HG03045 (cell line): ENCODE results near the gene TCP11X2.
"Not testable (repeated sequence)": the region's sequence is repeated elsewhere in the genome, so short reads cannot be mapped to it uniquely, and the experiment has no call there.

Source experiments
- ATAC-seq: cut with Tn5 transposase; IDR thresholded peaks from one replicate; pipeline ENCODE4 v1.9.1; 2021; ENCODE audit warnings: mild to moderate bottlenecking, moderate library complexity; ENCODE audit not compliant: unreplicated experiment

TCP11X2 gene

GRCh38 chrX:102471762-102472220 lies at the start of gene TCP11X2:
Gene TCP11X2 (minus strand): TSS chrX:102471812.
- not testable (repeated sequence) for ATAC-seq

DNA sequence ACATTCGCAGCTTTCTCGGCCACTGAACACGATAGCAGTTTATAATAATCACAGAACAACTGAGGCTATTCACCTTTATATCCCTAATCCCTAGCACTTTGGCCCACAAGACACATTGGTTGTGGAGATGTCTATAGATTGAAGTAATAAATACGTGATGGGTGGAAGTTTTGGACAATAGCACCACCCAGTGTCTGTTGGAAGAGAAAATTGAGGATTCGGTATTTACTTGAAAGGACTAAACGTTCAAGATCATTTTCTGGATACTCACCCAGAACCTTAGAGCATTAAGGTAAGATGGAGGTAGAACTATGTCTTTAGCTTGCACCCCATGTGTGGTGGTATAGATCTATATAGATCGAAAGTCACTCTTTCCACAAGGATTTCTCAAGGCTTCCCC lies 45.7 kb upstream of the TCP11X2 start:
- no peak for ATAC-seq

GRCh38 chrX:102515975-102516941 lies 44.6 kb upstream of the TCP11X2 start, which contains the start of gene TMSB15A:
Gene TMSB15A (minus strand): TSS chrX:102516739.
- peak; percentile 69 for ATAC-seq

GRCh38 chrX:102514536-102514935 lies 42.9 kb upstream of the TCP11X2 start:
- no peak for ATAC-seq

GRCh38 chrX:102498732-102499131 lies 27.1 kb upstream of the TCP11X2 start:
- ATAC-seq = no peak

- ATAC-seq = no peak
Measured at GRCh38 chrX:102491766-102492165, 20.2 kb upstream of the TCP11X2 start.

- ATAC-seq = not testable (repeated sequence)
Measured at GRCh38 chrX:102478765-102479164, 7.2 kb upstream of the TCP11X2 start.

DNA sequence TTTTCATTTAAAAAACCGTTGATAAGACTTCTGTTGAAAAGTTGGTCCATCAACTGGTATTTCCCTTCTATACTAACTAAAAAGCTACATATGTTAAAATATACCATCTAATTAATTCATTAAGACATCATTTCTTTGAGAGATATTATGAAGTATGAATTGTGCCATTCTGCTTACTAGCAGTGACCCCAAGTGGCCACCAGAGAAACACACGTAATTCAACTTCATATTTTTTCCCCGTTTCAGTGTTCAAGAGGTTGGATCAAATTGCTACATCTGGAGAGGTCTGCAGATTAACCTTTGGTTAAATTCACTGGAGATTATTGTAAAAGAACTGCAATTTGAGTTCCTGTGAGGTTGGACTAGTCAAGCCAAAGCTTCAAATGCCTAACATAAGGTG lies 1.4 kb downstream of the TCP11X2 start:
- ATAC-seq = not testable (repeated sequence)

- ATAC-seq = not testable (repeated sequence)
Measured at GRCh38 chrX:102458615-102459014, 13.0 kb downstream of the TCP11X2 start.

DNA sequence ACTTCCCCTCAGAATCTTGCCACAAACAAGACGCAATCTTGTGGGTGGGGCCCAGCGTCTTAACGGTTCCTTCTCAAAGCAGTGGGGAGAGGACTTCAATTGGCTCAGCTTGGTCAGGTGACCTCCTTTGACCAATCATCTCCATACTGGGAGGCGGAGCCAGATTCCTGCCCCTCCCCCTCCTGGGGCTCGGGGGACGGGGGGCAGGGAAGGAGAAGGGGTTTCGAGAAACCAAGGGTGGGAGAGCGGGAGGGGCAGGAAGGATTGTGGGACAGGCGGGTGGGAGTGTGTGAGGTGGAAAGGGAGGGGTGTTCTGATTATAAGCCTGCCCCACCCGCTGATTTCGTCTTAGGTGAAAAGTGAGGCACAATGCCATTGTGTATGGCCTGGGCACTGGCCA lies 31.7 kb downstream of the TCP11X2 start, which contains the start of gene NXF2B:
NXF2B (minus strand) TSS at position 101 of the 400 bp plus-strand sequence. CDS start 59,972 bp downstream, outside the sequence.
- not testable (repeated sequence) for ATAC-seq

- not testable (repeated sequence) for ATAC-seq
Measured at GRCh38 chrX:102414493-102414892, 57.1 kb downstream of the TCP11X2 start.
